Fibroblast of upper back skin (primary cell): ENCODE measurements around the gene SLC25A21.

Experiments
- DNase-seq: peaks from one replicate; pipeline ENCODE4 v3.0.0-alpha.2; 2013

Gene SLC25A21

GRCh38 chr14:36976571-36977023 is 195.8 kb downstream of the SLC25A21 start:
- peak; percentile 41 for DNase-seq

- peak; percentile 12 for DNase-seq
These were observed 196.6 kb downstream of the SLC25A21 start for GRCh38 chr14:36975834-36976233.

GRCh38 chr14:36974985-36975384 is 197.4 kb downstream of the SLC25A21 start:
- DNase-seq, result no peak

- peak; percentile 57 for DNase-seq
These were observed 198.5 kb downstream of the SLC25A21 start for GRCh38 chr14:36973806-36974442.

GRCh38 chr14:36971263-36971855 is 201.0 kb downstream of the SLC25A21 start:
- DNase-seq, result no peak

- DNase-seq, result peak; percentile 20
These were observed 204.4 kb downstream of the SLC25A21 start for GRCh38 chr14:36967892-36968555.

- no peak for DNase-seq
These were observed 216.4 kb downstream of the SLC25A21 start for GRCh38 chr14:36955967-36956366.

- peak; percentile 16 for DNase-seq
These were observed 217.0 kb downstream of the SLC25A21 start for GRCh38 chr14:36955376-36955775.

- DNase-seq, result peak; percentile 68
These were observed 219.7 kb downstream of the SLC25A21 start for GRCh38 chr14:36952689-36953088.

- no peak for DNase-seq
These were observed 221.0 kb downstream of the SLC25A21 start for GRCh38 chr14:36951380-36951911.

GRCh38 chr14:36950812-36951211 is 221.6 kb downstream of the SLC25A21 start:
- no peak for DNase-seq

GRCh38 chr14:36949371-36949770 is 223.0 kb downstream of the SLC25A21 start:
- no peak for DNase-seq

GRCh38 chr14:36948157-36948859 is 224.1 kb downstream of the SLC25A21 start:
- no peak for DNase-seq

- no peak for DNase-seq
These were observed 225.0 kb downstream of the SLC25A21 start for GRCh38 chr14:36947362-36947761.

GRCh38 chr14:36946872-36947271 is 225.5 kb downstream of the SLC25A21 start:
- no peak for DNase-seq

- no peak for DNase-seq
These were observed 227.9 kb downstream of the SLC25A21 start for GRCh38 chr14:36944307-36945010.

- peak; percentile 33 for DNase-seq
These were observed 229.7 kb downstream of the SLC25A21 start for GRCh38 chr14:36942522-36943245.

- peak; percentile 55 for DNase-seq
These were observed 230.5 kb downstream of the SLC25A21 start for GRCh38 chr14:36941783-36942521.

GRCh38 chr14:36940476-36940875 is 231.9 kb downstream of the SLC25A21 start:
- DNase-seq, result no peak

- DNase-seq, result no peak
These were observed 233.1 kb downstream of the SLC25A21 start for GRCh38 chr14:36939265-36939664.

GRCh38 chr14:36938678-36939077 is 233.7 kb downstream of the SLC25A21 start:
- no peak for DNase-seq
